Osteoblast (primary cell): ENCODE measurements around the gene FAM120A. TPM values are rescaled to one million over a fixed set of nuclear protein-coding genes. Genes with fewer than 3 reads are reported as not detected.

Experiments used
- DNase-seq: peaks from one replicate; pipeline ENCODE4 v3.0.0; 2011; ENCODE audit warnings: low spot score, mixed read lengths; ENCODE audit not compliant: insufficient read length; ENCODE audit errors: missing footprints
- H2AFZ ChIP-seq: 2 replicates; pipeline ENCODE4 v1.6.0; 2011; ENCODE audit warnings: mild to moderate bottlenecking, low read length
- H3K27ac ChIP-seq: 2 replicates; pipeline ENCODE4 v1.5.1; 2011; ENCODE audit warnings: mild to moderate bottlenecking, low read depth, low read length, moderate library complexity
- H3K27me3 ChIP-seq: 2 replicates; pipeline ENCODE4 v1.6.0; 2012; ENCODE audit warnings: mild to moderate bottlenecking, control low read depth, inconsistent platforms, low read length, moderate library complexity; ENCODE audit not compliant: insufficient read depth
- H3K36me3 ChIP-seq: 2 replicates; pipeline ENCODE4 v1.5.1; 2011; ENCODE audit warnings: mild to moderate bottlenecking, low read length, control low read depth, moderate library complexity; ENCODE audit not compliant: insufficient read depth
- H3K4me1 ChIP-seq: 2 replicates; pipeline ENCODE4 v1.5.1; 2011; ENCODE audit warnings: mild to moderate bottlenecking, low read length, control low read depth, moderate library complexity; ENCODE audit not compliant: insufficient read depth
- H3K4me2 ChIP-seq: 2 replicates; pipeline ENCODE4 v1.6.0; 2011; ENCODE audit warnings: mild to moderate bottlenecking, low read length; ENCODE audit not compliant: insufficient read depth
- H3K4me3 ChIP-seq: fragments of 200-600 bp; sonication (generic); 3 replicates; pipeline ENCODE4 v1.5.1; 2012; ENCODE audit warnings: mild to moderate bottlenecking, low read length, inconsistent platforms; ENCODE audit not compliant: insufficient read depth
- H3K79me2 ChIP-seq: 2 replicates; pipeline ENCODE4 v1.6.0; 2012; ENCODE audit warnings: mild to moderate bottlenecking, low read length, control low read depth, inconsistent platforms; ENCODE audit not compliant: insufficient read depth
- H3K9me3 ChIP-seq: 2 replicates; pipeline ENCODE4 v1.5.1; 2011; ENCODE audit warnings: low read depth, low read length, control low read depth
- H4K20me1 ChIP-seq: 2 replicates; pipeline ENCODE4 v1.6.0; 2012; ENCODE audit warnings: mild to moderate bottlenecking, low read length, control low read depth; ENCODE audit not compliant: insufficient read depth
- total RNA-seq: library from RNA; depleted of rRNA; stranded (reverse); fragments of >200 nt; gene quantifications from 2 replicates; pipeline ENCODE4 v1.2.3, GENCODE V29; 2012
- TF ChIP-seq, protein P1 (sequence below): IDR thresholded peaks from 2 replicates; pipeline ENCODE4 v1.5.1; 2011; ENCODE audit warnings: mild to moderate bottlenecking, low read depth, low read length, moderate library complexity; ENCODE audit errors: extremely low read depth

The FAM120A gene
- total RNA-seq, 1 donor = 136 TPM

DNA sequence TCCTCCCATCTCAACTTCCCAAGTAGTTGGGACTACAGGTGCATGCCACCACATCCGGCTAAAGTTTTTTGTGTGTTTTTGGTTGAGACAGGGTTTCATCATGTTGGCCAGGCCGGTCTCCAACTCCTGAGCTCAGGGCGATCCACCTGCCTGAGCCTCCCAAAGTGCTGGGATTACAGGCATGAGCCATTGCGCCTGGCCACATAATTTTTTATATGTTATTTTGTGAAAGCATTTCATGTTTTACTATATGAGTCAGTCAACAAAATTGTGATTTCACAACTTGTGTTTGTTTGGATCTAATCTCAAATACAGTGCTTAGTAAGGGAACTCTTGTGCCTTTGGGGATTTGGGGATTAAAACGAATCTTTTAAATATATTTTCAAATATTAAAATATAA, 21.9 kb downstream of the FAM120A start:
- no peak overlapping the region for H3K4me3 ChIP-seq
- H3K4me1 ChIP-seq = peaks cover 10% of the 10 kb centered on the region
- no peak overlapping the region for H2AFZ ChIP-seq
- peaks cover 6% of the 10 kb centered on the region for H4K20me1 ChIP-seq
- peaks cover 86% of the 10 kb centered on the region for H3K79me2 ChIP-seq
- DNase-seq = peak; percentile 19
- no peaks in the 10 kb centered on the region for H3K9me3 ChIP-seq
- H3K4me2 ChIP-seq = no peak overlapping the region
- H3K36me3 ChIP-seq = peaks cover 29% of the 10 kb centered on the region
- H3K27me3 ChIP-seq = no peaks in the 10 kb centered on the region
- no peak overlapping the region for H3K27ac ChIP-seq
- TF ChIP-seq, protein P1, sequence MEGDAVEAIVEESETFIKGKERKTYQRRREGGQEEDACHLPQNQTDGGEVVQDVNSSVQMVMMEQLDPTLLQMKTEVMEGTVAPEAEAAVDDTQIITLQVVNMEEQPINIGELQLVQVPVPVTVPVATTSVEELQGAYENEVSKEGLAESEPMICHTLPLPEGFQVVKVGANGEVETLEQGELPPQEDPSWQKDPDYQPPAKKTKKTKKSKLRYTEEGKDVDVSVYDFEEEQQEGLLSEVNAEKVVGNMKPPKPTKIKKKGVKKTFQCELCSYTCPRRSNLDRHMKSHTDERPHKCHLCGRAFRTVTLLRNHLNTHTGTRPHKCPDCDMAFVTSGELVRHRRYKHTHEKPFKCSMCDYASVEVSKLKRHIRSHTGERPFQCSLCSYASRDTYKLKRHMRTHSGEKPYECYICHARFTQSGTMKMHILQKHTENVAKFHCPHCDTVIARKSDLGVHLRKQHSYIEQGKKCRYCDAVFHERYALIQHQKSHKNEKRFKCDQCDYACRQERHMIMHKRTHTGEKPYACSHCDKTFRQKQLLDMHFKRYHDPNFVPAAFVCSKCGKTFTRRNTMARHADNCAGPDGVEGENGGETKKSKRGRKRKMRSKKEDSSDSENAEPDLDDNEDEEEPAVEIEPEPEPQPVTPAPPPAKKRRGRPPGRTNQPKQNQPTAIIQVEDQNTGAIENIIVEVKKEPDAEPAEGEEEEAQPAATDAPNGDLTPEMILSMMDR = no peak

DNA sequence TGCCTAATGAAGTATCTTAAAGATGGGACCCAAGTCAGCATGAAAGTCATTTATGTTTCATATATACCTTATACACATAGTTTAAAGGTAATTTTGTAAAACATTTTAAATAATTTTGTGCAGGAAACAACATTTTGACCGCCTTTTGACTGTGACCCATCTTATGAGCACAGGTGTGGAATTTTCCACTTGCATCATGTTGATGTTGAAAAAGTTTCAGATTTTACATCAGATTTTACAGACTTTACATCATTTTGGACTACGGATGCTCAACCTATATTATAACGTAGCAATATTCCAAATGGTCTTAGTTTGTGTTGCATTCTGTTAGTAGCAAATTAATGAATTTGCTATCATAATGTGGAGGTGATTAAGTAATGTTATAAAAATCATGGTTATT, 23.6 kb downstream of the FAM120A start:
- Histone ChIP-seq H3K4me2 (no peak overlapping the region), H4K20me1 (peaks cover 10% of the 10 kb centered on the region), H3K36me3 (peaks cover 29% of the 10 kb centered on the region), H2AFZ (no peak overlapping the region), H3K27ac (no peak overlapping the region), H3K4me3 (no peak overlapping the region), H3K27me3 (no peaks in the 10 kb centered on the region), H3K4me1 (peaks cover 6% of the 10 kb centered on the region), H3K9me3 (no peaks in the 10 kb centered on the region), H3K79me2 (peaks cover 83% of the 10 kb centered on the region)
- TF ChIP-seq, protein P1 = no peak
- DNase-seq = no peak

DNA sequence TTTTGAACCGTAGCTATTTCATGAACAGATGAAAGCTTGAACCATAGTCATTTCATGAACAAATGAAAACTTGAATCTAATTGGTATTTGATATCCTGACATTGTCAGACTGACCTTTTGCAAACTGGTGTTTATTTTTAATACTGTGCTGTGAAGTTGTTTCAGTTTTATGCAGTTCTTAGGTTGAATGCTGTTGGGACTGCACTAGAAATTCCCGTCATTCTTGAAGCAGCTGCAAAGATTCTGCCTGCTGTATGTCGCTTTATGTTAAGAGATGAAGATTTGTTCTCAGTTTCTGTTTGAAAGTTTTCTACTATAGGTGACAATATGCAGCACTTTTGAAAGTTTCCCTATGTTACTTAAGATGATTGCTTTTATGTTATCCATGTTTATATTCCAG, 24.4 kb downstream of the FAM120A start:
- Histone ChIP-seq H3K4me2 (no peak overlapping the region), H3K27me3 (no peaks in the 10 kb centered on the region), H3K79me2 (peaks cover 83% of the 10 kb centered on the region), H4K20me1 (peaks cover 13% of the 10 kb centered on the region), H3K27ac (no peak overlapping the region), H3K9me3 (no peaks in the 10 kb centered on the region), H3K4me1 (peaks cover 9% of the 10 kb centered on the region), H3K4me3 (no peak overlapping the region), H3K36me3 (peaks cover 29% of the 10 kb centered on the region), H2AFZ (no peak overlapping the region)
- no peak for DNase-seq
- TF ChIP-seq, protein P1 = no peak

DNA sequence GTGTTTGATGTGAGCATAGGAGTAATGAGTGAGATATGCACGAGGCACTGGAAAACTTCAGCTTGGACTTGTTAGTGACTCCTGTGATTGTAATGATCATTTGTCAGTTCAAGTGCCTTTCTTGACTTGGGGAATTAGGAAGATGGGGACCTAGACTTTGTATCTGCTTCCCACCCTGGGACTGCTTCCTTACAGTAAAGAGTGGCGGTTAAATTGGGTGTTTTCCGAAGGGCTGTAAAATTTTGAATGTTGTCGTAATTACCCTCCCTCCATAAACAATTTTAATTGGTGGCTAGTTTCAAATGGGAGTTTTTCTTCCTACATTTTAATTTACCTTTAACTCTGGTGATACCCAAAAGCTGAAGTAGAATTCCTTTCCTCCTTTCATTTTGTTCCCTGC, 25.4 kb downstream of the FAM120A start:
- no peak overlapping the region for H3K27ac ChIP-seq
- H3K79me2 ChIP-seq = peaks cover 85% of the 10 kb centered on the region
- peaks cover 12% of the 10 kb centered on the region for H4K20me1 ChIP-seq
- TF ChIP-seq, protein P1 = no peak
- no peaks in the 10 kb centered on the region for H3K27me3 ChIP-seq
- peaks cover 6% of the 10 kb centered on the region for H3K4me1 ChIP-seq
- peaks cover 25% of the 10 kb centered on the region for H3K36me3 ChIP-seq
- H3K4me2 ChIP-seq = no peak overlapping the region
- no peak for DNase-seq
- H3K4me3 ChIP-seq = no peak overlapping the region
- no peak overlapping the region for H2AFZ ChIP-seq
- H3K9me3 ChIP-seq = no peaks in the 10 kb centered on the region
